Measurements from ENCODE around the gene CBLIF. TPM values are rescaled to one million over a fixed set of nuclear protein-coding genes. Genes with fewer than 3 reads are reported as not detected.
A peak's percentile ranks its signal among the peaks of the same experiment; 100 is the strongest.

CBLIF gene
- total and polyA plus RNA-seq, 2 of the 8 experiments (the other 6 are each of a cell fraction or from before 2014, with no cell fraction given) = not detected

DNA sequence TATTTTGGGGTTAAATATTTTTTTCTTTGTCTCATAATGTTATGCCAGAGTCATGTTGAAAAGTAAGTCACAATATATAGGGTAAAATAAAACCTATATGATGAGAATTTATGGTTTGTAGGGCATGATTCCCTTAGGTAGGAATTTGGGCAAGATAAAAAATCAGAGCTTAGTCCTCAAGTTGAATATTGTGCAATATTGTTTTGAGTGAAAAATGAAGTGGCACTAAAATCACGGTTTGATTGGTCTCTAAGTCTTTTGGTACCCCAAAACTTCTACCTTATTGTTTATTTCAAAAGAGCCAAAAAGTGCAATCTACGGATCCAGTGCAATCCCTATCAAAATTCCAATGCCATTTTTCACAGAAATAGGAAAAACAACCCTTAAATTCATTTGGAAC is 33.1 kb downstream of the CBLIF start:
- Histone ChIP-seq H3K23ac (ENCODE audit: insufficient read length) (no peak overlapping the region), H3K36me3 (ENCODE audit: control insufficient read depth in 2 of 4, insufficient read depth in 4 of 4, low read length in 3 of 4) (peaks cover 0 to 13% (median 2%) of the 10 kb centered on the region in 4 experiments; a peak in 2 of 8 replicates), H3K18ac (ENCODE audit: extremely low read depth, low read length) (no peak overlapping the region), H2BK20ac (ENCODE audit: low read length) (no peak overlapping the region), H3K4me1 (replicated peaks in 1 of 4; ENCODE audit: control insufficient read depth in 3 of 4, insufficient read depth in 4 of 4, low read length in 3 of 4) (peaks cover 5 to 15% (median 6%) of the 10 kb centered on the region in 4 experiments), H3K4me3 (ENCODE audit: extremely low read depth in 1 of 4, insufficient read depth in 2 of 4, low read depth in 3 of 4, low read length in 4 of 4) (no peak overlapping the region), H3K27me3 (replicated peaks in 1 of 4; ENCODE audit: control insufficient read depth in 3 of 4, extremely low read depth in 1 of 4, insufficient read depth in 3 of 4, low read length in 3 of 4) (no peaks in the 10 kb centered on the region), H3K9me3 (ENCODE audit: insufficient read depth in 2 of 2, low read depth in 1 of 2, low read length in 1 of 2) (no peaks in the 10 kb centered on the region), H4K20me1 (replicated peaks in 1 of 2; ENCODE audit: control insufficient read depth in 1 of 2, insufficient read depth in 2 of 2, low read length in 2 of 2) (no peaks in the 10 kb centered on the region), H3K14ac (ENCODE audit: insufficient read length) (no peak overlapping the region), H3K9ac (replicated peaks in 1 of 4; ENCODE audit: extremely low read depth in 1 of 4, low read depth in 3 of 4, low read length in 3 of 4) (no peak overlapping the region), H4K8ac (ENCODE audit: extremely low read depth, insufficient read depth, low read length) (no peak overlapping the region), H2BK15ac (ENCODE audit: low read length) (no peak overlapping the region), H3K56ac (replicated peaks; ENCODE audit: insufficient read length, low read depth, low read length) (no peak overlapping the region), H2BK5ac (ENCODE audit: low read depth, low read length) (no peak overlapping the region), H2BK12ac (ENCODE audit: low read depth, low read length) (no peak overlapping the region; the same call in 1 of the 2 replicates), H3K79me2 (ENCODE audit: control insufficient read depth in 1 of 2, insufficient read depth in 2 of 2, low read length in 2 of 2) (peaks cover 0 to 11% of the 10 kb centered on the region in 2 experiments; a peak in 2 of 4 replicates), H3K4ac (replicated peaks; ENCODE audit: insufficient read length, low read depth, low read length) (no peak overlapping the region), H4K91ac (replicated peaks; ENCODE audit: insufficient read length, low read length) (no peak overlapping the region), H3K27ac (ENCODE audit: low read depth, low read length) (no peak overlapping the region), H3K79me1 (ENCODE audit: low read depth, low read length) (0 out of 2 replicates have a peak, but pooled peaks cover 3% of the 10 kb centered on the region), H3K4me2 (ENCODE audit: insufficient read depth in 1 of 2, low read depth in 2 of 2, low read length in 2 of 2) (no peak overlapping the region), H2AK5ac (ENCODE audit: low read depth, low read length) (no peak overlapping the region), H4K5ac (ENCODE audit: insufficient read length, low read depth, low read length) (no peak overlapping the region), H2AFZ (ENCODE audit: low read length) (no peak overlapping the region), H3K23me2 (ENCODE audit: low read depth, low read length) (0 out of 2 replicates have a peak, but pooled peaks cover 4% of the 10 kb centered on the region), H2BK120ac (replicated peaks; ENCODE audit: low read depth, low read length) (no peak overlapping the region)
- WGBS, 2 experiments (ENCODE audit: extremely low coverage in 1 of 2, insufficient coverage in 1 of 2, insufficient read length in 1 of 2, insufficient replicate concordance in 2 of 2, low coverage in 1 of 2, low lambda C conversion rate in 2 of 2, missing lambda C conversion rate in 1 of 2) = 77% methylated on average over 2 of the region's 2 CpGs; no CpG with 5 or more reads in 1 of the 2 experiments
- TF ChIP-seq CEBPB (IDR thresholded peaks at IDR 0.05; ENCODE audit: low read depth, low read length) (0 out of 2 replicates have a peak, but pooled peaks have one; percentile 20), GABPA (IDR thresholded peaks at IDR 0.05; ENCODE audit: borderline replicate concordance, insufficient read depth, low read length) (no peak)
- CTCF ChIA-PET (ENCODE audit: partially characterized antibody) = no interaction called here
- POLR2A ChIA-PET (ENCODE audit: partially characterized antibody) = no interaction called here
- FAIRE-seq = no peak
- DNase-seq (ENCODE audit: low read depth in 1 of 2, low spot score in 2 of 2) = no peak

Measured in H1 (cell line).